Iris pigment epithelial cell (primary cell): ENCODE measurements around the gene IRAK3.

Experiments
- DNase-seq: peaks from one replicate; pipeline ENCODE4 v3.0.0-alpha.2; 2011; ENCODE audit warnings: low read depth

IRAK3 gene

GRCh38 chr12:66188584-66189485, at the start of gene IRAK3:
TSS of gene IRAK3 (plus strand) at chr12:66189214. CDS start at chr12:66189300, 86 bp downstream.
- peak; percentile 57 for DNase-seq

- DNase-seq, result no peak
Observed at GRCh38 chr12:66139328-66139727, 49.7 kb upstream of the IRAK3 start.

GRCh38 chr12:66140731-66141130, 48.3 kb upstream of the IRAK3 start:
- no peak for DNase-seq

- DNase-seq, result no peak
Observed at GRCh38 chr12:66141299-66141698, 47.7 kb upstream of the IRAK3 start.

- DNase-seq, result no peak
Observed at GRCh38 chr12:66142826-66143225, 46.2 kb upstream of the IRAK3 start.

- no peak for DNase-seq
Observed at GRCh38 chr12:66143868-66144267, 45.1 kb upstream of the IRAK3 start.

- peak; percentile 86 for DNase-seq
Observed at GRCh38 chr12:66144791-66145754, 43.9 kb upstream of the IRAK3 start.

- no peak for DNase-seq
Observed at GRCh38 chr12:66149702-66150398, 39.2 kb upstream of the IRAK3 start.

- peak; percentile 52 for DNase-seq
Observed at GRCh38 chr12:66152732-66153131, 36.3 kb upstream of the IRAK3 start.

GRCh38 chr12:66154776-66155175, 34.2 kb upstream of the IRAK3 start:
- peak; percentile 25 for DNase-seq

GRCh38 chr12:66156654-66157053, 32.4 kb upstream of the IRAK3 start:
- DNase-seq, result peak; percentile 43

GRCh38 chr12:66159123-66159522, 29.9 kb upstream of the IRAK3 start:
- DNase-seq, result no peak

- no peak for DNase-seq
Observed at GRCh38 chr12:66160704-66161103, 28.3 kb upstream of the IRAK3 start.

GRCh38 chr12:66162701-66163100, 26.3 kb upstream of the IRAK3 start:
- no peak for DNase-seq

GRCh38 chr12:66163289-66163688, 25.7 kb upstream of the IRAK3 start:
- no peak for DNase-seq

- DNase-seq, result peak; percentile 71
Observed at GRCh38 chr12:66164349-66164821, 24.6 kb upstream of the IRAK3 start.

GRCh38 chr12:66165141-66165540, 23.9 kb upstream of the IRAK3 start:
- no peak for DNase-seq

GRCh38 chr12:66166561-66166960, 22.5 kb upstream of the IRAK3 start:
- no peak for DNase-seq

- DNase-seq, result no peak
Observed at GRCh38 chr12:66168410-66168809, 20.6 kb upstream of the IRAK3 start.

GRCh38 chr12:66169221-66170170, 19.5 kb upstream of the IRAK3 start, which contains the start of gene TMBIM4:
TSS of gene TMBIM4 (minus strand) at chr12:66169996. CDS start at chr12:66169951, 45 bp downstream.
- peak; percentile 99 for DNase-seq

- no peak for DNase-seq
Observed at GRCh38 chr12:66170606-66171005, 18.4 kb upstream of the IRAK3 start.
